Keratinocyte (primary cell): ENCODE measurements around the gene ARHGAP6.

Source experiments
- CTCF ChIP-seq, 3 experiments: IDR thresholded peaks in 1 of 3; conservative IDR thresholded peaks in 1 of 3; optimal IDR thresholded peaks in 1 of 3; 2 replicates in 2 of 3; 3 replicates in 1 of 3; pipeline versions ENCODE3 to v1.5.1; 2011; ENCODE audit warnings: low read length in 3 of 3, mild to moderate bottlenecking in 3 of 3, moderate library complexity in 2 of 3, control low read depth in 1 of 3, inconsistent platforms in 1 of 3; ENCODE audit not compliant: insufficient read depth in 2 of 3; ENCODE audit errors: extremely low read depth in 1 of 3
- EZH2 ChIP-seq: IDR thresholded peaks from one replicate; pipeline ENCODE4 v1.6.1; 2012; ENCODE audit warnings: inconsistent platforms, mild to moderate bottlenecking, low read length, moderate library complexity

- TF ChIP-seq CTCF (optimal IDR thresholded peaks at IDR 0.05 in 1 of 3, IDR thresholded peaks at IDR 0.05 in 1 of 3, conservative IDR thresholded peaks at IDR 0.05 in 1 of 3; ENCODE audit: extremely low read depth in 1 of 3, insufficient read depth in 2 of 3, low read length in 3 of 3) (no peak), EZH2 (no peak)
These were observed 501.3 kb downstream of the ARHGAP6 start for GRCh38 chrX:11164433-11164832.
